IMR-90 (cell line): ENCODE data around the gene MMAB. TPM values are rescaled to one million over a fixed set of nuclear protein-coding genes. Genes with fewer than 3 reads are reported as not detected.

ENCODE experiments used
- ATAC-seq: fragments of 200-7000 bp; cut with Tn5 transposase; 2 replicates; pipeline ENCODE4 v1.9.1; 2020; ENCODE audit warnings: low read depth, mild to moderate bottlenecking, moderate library complexity
- BruUV-seq: library from RNA; stranded (reverse); fragments of 400-500 nt; replicated peaks from 2 replicates; lab custom pipeline; 2021; lab: Mats Ljungman, UMichigan
- CTCF ChIA-PET: fragments of 300-600 bp; formaldehyde crosslinking; extraction: SDS; loops from one replicate; lab custom pipeline; 2021; ENCODE audit warnings: antibody characterized with exemption; lab: Yijun Ruan, JAX
- POLR2A ChIA-PET: fragments of 300-600 bp; sonication (Branson Sonifier 250); formaldehyde crosslinking; loops from one replicate; lab custom pipeline; 2022; ENCODE audit warnings: antibody characterized with exemption; ENCODE audit not compliant: unreplicated experiment; lab: Charles Lee
- DNase-seq: peaks from one replicate; pipeline ENCODE4 v3.0.0; 2013
- H2AFZ ChIP-seq: replicated peaks from 2 replicates; pipeline ENCODE3; 2013; ENCODE audit warnings: low read length, mild to moderate bottlenecking; ENCODE audit not compliant: poor library complexity
- H2AK5ac ChIP-seq: 2 replicates; pipeline ENCODE4 v1.6.1; 2013; ENCODE audit warnings: low read depth, low read length, inconsistent platforms
- H2AK9ac ChIP-seq: replicated peaks from 2 replicates; pipeline ENCODE3; 2013; ENCODE audit warnings: mild to moderate bottlenecking, low read depth, low read length, moderate library complexity; ENCODE audit not compliant: poor library complexity
- H2BK120ac ChIP-seq: 2 replicates; pipeline ENCODE4 v1.6.1; 2013; ENCODE audit warnings: low read depth, low read length, inconsistent platforms
- H2BK15ac ChIP-seq: 3 replicates; pipeline ENCODE4 v1.6.1; 2013; ENCODE audit warnings: low read depth, low read length, inconsistent platforms
- H2BK20ac ChIP-seq: 2 replicates; pipeline ENCODE4 v1.6.1; 2013; ENCODE audit warnings: low read depth, mild to moderate bottlenecking, inconsistent platforms, low read length, moderate library complexity
- H2BK5ac ChIP-seq: 2 replicates; pipeline ENCODE4 v1.6.1; 2013; ENCODE audit warnings: mild to moderate bottlenecking, low read depth, low read length, inconsistent platforms; ENCODE audit not compliant: poor library complexity, severe bottlenecking
- H3K14ac ChIP-seq: replicated peaks from 2 replicates; pipeline ENCODE4 v1.6.1; 2013; ENCODE audit warnings: low read depth, low read length, inconsistent platforms
- H3K18ac ChIP-seq: 2 replicates; pipeline ENCODE4 v1.6.1; 2013; ENCODE audit warnings: low read depth, low read length, control low read depth
- H3K23ac ChIP-seq: 2 replicates; pipeline ENCODE4 v1.6.1; 2013; ENCODE audit warnings: low read depth, low read length, inconsistent platforms
- H3K27ac ChIP-seq: 2 replicates; pipeline ENCODE4 v1.5.1; 2013; ENCODE audit warnings: mild to moderate bottlenecking, control low read depth, low read length; ENCODE audit not compliant: insufficient read depth
- H3K27me3 ChIP-seq: 2 replicates; pipeline ENCODE4 v1.6.1; 2013; ENCODE audit warnings: low read length; ENCODE audit not compliant: control insufficient read depth, insufficient read depth
- H3K36me3 ChIP-seq: 2 replicates; pipeline ENCODE4 v1.6.1; 2013; ENCODE audit warnings: low read length, mixed read lengths; ENCODE audit not compliant: control insufficient read depth, insufficient read depth
- H3K4ac ChIP-seq: 2 replicates; pipeline ENCODE4 v1.6.1; 2013; ENCODE audit warnings: low read depth, low read length, inconsistent platforms
- H3K4me1 ChIP-seq: 2 replicates; pipeline ENCODE4 v1.6.1; 2013; ENCODE audit warnings: low read length, mixed read lengths; ENCODE audit not compliant: control insufficient read depth, insufficient read depth
- H3K4me2 ChIP-seq: 2 replicates; pipeline ENCODE4 v1.6.1; 2013; ENCODE audit warnings: low read depth, mild to moderate bottlenecking, control low read depth, low read length, moderate library complexity
- H3K4me3 ChIP-seq: 2 replicates; pipeline ENCODE4 v1.5.1; 2013; ENCODE audit warnings: low read depth, mild to moderate bottlenecking, control low read depth, low read length, moderate library complexity; ENCODE audit not compliant: insufficient read depth
- H3K56ac ChIP-seq: 2 replicates; pipeline ENCODE4 v1.6.1; 2013; ENCODE audit warnings: low read length, inconsistent platforms; ENCODE audit not compliant: insufficient read depth; ENCODE audit errors: extremely low read depth
- H3K79me1 ChIP-seq, 2 experiments: 2 replicates each; pipeline ENCODE4 v1.6.1; 2013; ENCODE audit warnings: low read length in 2 of 2, inconsistent platforms in 1 of 2, low read depth in 1 of 2
- H3K9ac ChIP-seq: 2 replicates; pipeline ENCODE4 v1.6.1; 2013; ENCODE audit warnings: low read depth, low read length, control low read depth
- H3K9me1 ChIP-seq: 2 replicates; pipeline ENCODE4 v1.6.1; 2013; ENCODE audit warnings: low read length, inconsistent platforms; ENCODE audit not compliant: insufficient read depth
- H3K9me3 ChIP-seq: 2 replicates; pipeline ENCODE4 v1.6.1; 2013; ENCODE audit warnings: low read length; ENCODE audit not compliant: control insufficient read depth, insufficient read depth
- H4K20me1 ChIP-seq: 2 replicates; pipeline ENCODE4 v1.6.1; 2013; ENCODE audit warnings: low read length, inconsistent platforms; ENCODE audit not compliant: insufficient read depth
- H4K5ac ChIP-seq: 2 replicates; pipeline ENCODE4 v1.6.1; 2013; ENCODE audit warnings: mild to moderate bottlenecking, low read depth, low read length, control low read depth
- H4K8ac ChIP-seq, 2 experiments: 2 replicates each; pipeline ENCODE4 v1.6.1; 2013; ENCODE audit warnings: low read depth in 2 of 2, low read length in 2 of 2, control low read depth in 1 of 2, inconsistent platforms in 1 of 2
- H4K91ac ChIP-seq: 2 replicates; pipeline ENCODE4 v1.6.1; 2013; ENCODE audit warnings: low read depth, low read length, inconsistent platforms; ENCODE audit not compliant: insufficient read depth
- MAFK ChIP-seq: IDR thresholded peaks from 2 replicates; pipeline ENCODE4 v1.6.1; 2012; ENCODE audit warnings: low read depth, low read length, improper control_type of control experiment
- NFE2L2 ChIP-seq: fragments of 150-350 bp; IDR thresholded peaks from 2 replicates; pipeline ENCODE4 v1.6.1; 2016; ENCODE audit warnings: low read depth, mild to moderate bottlenecking, low read length
- RFX5 ChIP-seq: IDR thresholded peaks from 2 replicates; pipeline ENCODE4 v1.8.0; 2012; ENCODE audit warnings: low read depth, mild to moderate bottlenecking, low read length, moderate library complexity
- WGBS, 2 experiments: methylation state at CpG; one replicate each; pipeline versions ENCODE4 v1.1.5 to v1.1.7; 2013; ENCODE audit warnings: missing lambda C conversion rate in 2 of 2; ENCODE audit not compliant: insufficient read length in 1 of 2; ENCODE audit errors: extremely low coverage in 2 of 2; 5-methylcytosine and 5-hydroxymethylcytosine counted together
- dilution Hi-C: fragments of 300-500 bp; cut with HindIII; formaldehyde crosslinking; loops from one replicate; pipeline ENCODE4 v1.14.3; 2018; ENCODE audit warnings: low sequenced_read_pairs; ENCODE audit not compliant: unreplicated experiment
- in situ Hi-C: fragments of 300-500 bp; cut with MboI; formaldehyde crosslinking; loops from 3 replicates; pipeline ENCODE4 v1.14.3; 2019; ENCODE audit warnings: low sequenced_read_pairs, inconsistent platforms, mixed read lengths
- intact Hi-C: fragments of 100-400 bp; cut with micrococcal nuclease; formaldehyde crosslinking; loops from 2 replicates; pipeline ENCODE4 v1.10.0; 2022
- polyA plus RNA-seq, 3 experiments: library from polyadenylated mRNA; depleted of rRNA; stranded (reverse); fragments of >200 nt; gene quantifications; 2 replicates each; pipeline ENCODE4 v1.2.3, GENCODE V29; 2012; ENCODE audit warnings: low replicate concordance in 1 of 3
- total RNA-seq: library from RNA; depleted of rRNA; stranded (reverse); fragments of >200 nt; gene quantifications from 2 replicates; pipeline ENCODE4 v1.2.3, GENCODE V29; 2012

The MMAB gene
- total and polyA plus RNA-seq, 2 of the 4 experiments (the other 2 are of a cell fraction), result 16.5 to 16.9 TPM

DNA sequence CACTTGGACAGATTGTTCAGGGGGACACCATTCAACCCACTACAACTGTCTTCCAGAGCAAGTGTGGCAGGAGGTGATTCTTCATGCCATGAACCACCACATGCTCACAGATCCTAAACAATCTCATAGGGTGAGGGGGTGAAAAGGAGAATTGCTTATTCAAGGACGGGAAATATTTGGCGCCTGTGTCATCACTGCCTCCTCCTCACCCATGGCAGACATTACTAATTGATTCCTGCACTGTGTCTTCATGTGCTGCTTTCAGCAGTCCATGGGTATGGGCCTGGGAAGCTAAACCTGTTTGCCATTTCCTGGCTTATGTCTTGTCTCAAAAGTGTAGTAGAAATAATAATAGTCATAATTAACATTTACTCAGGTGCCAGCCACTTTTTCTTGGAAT lies 31.3 kb downstream of the MMAB start:
- ATAC-seq, result peak; percentile 19; the same call in 1 of the 2 replicates
- dilution Hi-C loops (no loop called here), in situ Hi-C loops (no loop called here), intact Hi-C loops (no loop called here)
- peaks cover 8% of the 10 kb centered on the region for H3K9me1 ChIP-seq
- no peaks in the 10 kb centered on the region for H3K9me3 ChIP-seq
- H3K36me3 ChIP-seq, result peaks cover 1% of the 10 kb centered on the region; the same call in 1 of the 2 replicates
- H3K14ac ChIP-seq, result no peak overlapping the region
- H4K91ac ChIP-seq, result 0 out of 2 replicates have a peak overlapping the region, but pooled peaks have one; percentile 10
- no peak overlapping the region for H3K56ac ChIP-seq
- H2BK15ac ChIP-seq, result no peak overlapping the region
- peaks cover 9% of the 10 kb centered on the region for H3K4me1 ChIP-seq
- H3K4me2 ChIP-seq, result no peak overlapping the region
- H3K4ac ChIP-seq, result no peak overlapping the region
- no peak overlapping the region for H2BK5ac ChIP-seq
- no peak overlapping the region for H4K8ac ChIP-seq
- H2AK5ac ChIP-seq, result 0 out of 2 replicates have a peak overlapping the region, but pooled peaks have one; percentile 9
- H2AK9ac ChIP-seq, result no peak overlapping the region
- no CpG with 5 or more reads among the region's 2 CpGs for WGBS, 2 experiments
- no peak overlapping the region for H3K27ac ChIP-seq
- H2AFZ ChIP-seq, result no peak overlapping the region
- H3K4me3 ChIP-seq, result no peak overlapping the region
- H3K27me3 ChIP-seq, result no peaks in the 10 kb centered on the region; the same call in 1 of the 2 replicates
- no TSS peak for BruUV-seq
- DNase-seq, result peak; percentile 66
- H4K20me1 ChIP-seq, result no peaks in the 10 kb centered on the region
- H2BK120ac ChIP-seq, result 0 out of 2 replicates have a peak overlapping the region, but pooled peaks have one; percentile 14
- no peak overlapping the region for H3K9ac ChIP-seq
- H3K79me1 ChIP-seq, result peaks cover 0 to 4% of the 10 kb centered on the region in 2 experiments; a peak in 3 of 4 replicates
- ChIA-PET CTCF (no interaction called here), POLR2A (no interaction called here)
- H3K18ac ChIP-seq, result no peak overlapping the region
- H2BK20ac ChIP-seq, result no peak overlapping the region
- no peak for TF ChIP-seq RFX5
- TF ChIP-seq MAFK, result peak; percentile 2; the same call in 1 of the 2 replicates
- no peak for TF ChIP-seq NFE2L2
- no peak overlapping the region for H4K5ac ChIP-seq
- no peak overlapping the region for H3K23ac ChIP-seq
